ENCODE results near the gene AXIN2. TPM values are rescaled to one million over a fixed set of nuclear protein-coding genes. Genes with fewer than 3 reads are reported as not detected.

AXIN2 gene
- total RNA-seq, 4 donors from 2014 or later: 16.5 to 69.3 (median 29.4) TPM

GRCh38 chr17:65536573-65537342 is 24.7 kb downstream of the AXIN2 start:
- H3K36me3 ChIP-seq: peaks cover 0 to 53% (median 0%) of the 10 kb centered on the region in 3 donors
- no peaks in the 10 kb centered on the region for H3K27me3 ChIP-seq
- H3K4me1 ChIP-seq: peaks cover 0 to 11% (median 3%) of the 10 kb centered on the region in 4 donors
- H3K9me3 ChIP-seq: no peaks in the 10 kb centered on the region
- no peak for TF ChIP-seq POLR2A (IDR thresholded peaks at IDR 0.05)
- TF ChIP-seq, protein P1, sequence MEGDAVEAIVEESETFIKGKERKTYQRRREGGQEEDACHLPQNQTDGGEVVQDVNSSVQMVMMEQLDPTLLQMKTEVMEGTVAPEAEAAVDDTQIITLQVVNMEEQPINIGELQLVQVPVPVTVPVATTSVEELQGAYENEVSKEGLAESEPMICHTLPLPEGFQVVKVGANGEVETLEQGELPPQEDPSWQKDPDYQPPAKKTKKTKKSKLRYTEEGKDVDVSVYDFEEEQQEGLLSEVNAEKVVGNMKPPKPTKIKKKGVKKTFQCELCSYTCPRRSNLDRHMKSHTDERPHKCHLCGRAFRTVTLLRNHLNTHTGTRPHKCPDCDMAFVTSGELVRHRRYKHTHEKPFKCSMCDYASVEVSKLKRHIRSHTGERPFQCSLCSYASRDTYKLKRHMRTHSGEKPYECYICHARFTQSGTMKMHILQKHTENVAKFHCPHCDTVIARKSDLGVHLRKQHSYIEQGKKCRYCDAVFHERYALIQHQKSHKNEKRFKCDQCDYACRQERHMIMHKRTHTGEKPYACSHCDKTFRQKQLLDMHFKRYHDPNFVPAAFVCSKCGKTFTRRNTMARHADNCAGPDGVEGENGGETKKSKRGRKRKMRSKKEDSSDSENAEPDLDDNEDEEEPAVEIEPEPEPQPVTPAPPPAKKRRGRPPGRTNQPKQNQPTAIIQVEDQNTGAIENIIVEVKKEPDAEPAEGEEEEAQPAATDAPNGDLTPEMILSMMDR (IDR thresholded peaks at IDR 0.05): no peak
- DNase-seq: peak in 1 of 3 donors; percentile 14
- no peak overlapping the region for H3K4me3 ChIP-seq
- H3K27ac ChIP-seq: no peak overlapping the region

DNA sequence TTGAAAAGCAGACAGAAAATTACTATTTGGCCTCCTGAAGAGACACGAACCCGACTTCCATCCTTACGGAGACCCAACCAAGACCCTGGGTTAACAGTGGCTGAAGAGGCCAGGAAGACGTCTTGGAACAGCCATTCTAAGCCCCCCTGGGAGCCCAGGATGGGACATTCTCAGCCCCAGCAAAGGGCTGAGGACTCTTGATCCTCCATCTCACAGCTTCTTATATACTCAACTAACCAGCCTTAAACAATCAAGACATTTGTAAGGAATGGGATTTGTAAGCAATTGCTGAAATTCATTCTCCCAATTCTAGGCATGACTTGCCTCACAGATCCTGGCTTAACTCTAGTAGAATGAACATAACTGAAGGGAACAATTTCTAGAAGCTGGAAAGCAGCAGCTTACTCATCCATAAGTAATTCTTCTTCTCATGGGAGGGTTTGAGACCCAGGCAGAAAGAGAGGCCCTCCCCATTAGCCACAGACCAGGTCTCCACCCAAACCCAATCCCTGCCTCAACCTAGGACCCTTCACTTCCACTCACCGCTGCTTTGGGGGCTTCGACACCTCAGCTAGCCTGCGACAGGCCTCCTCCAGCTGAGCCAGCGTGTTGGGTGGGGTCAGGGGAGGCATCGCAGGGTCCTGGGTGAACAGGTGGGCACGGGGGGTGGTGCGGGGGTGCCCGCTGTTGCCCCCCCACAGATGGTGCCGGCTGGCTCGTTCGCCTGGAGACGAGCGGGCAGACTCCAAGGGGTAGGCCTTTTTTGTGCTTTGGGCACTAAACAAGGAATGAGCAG is 25.5 kb downstream of the AXIN2 start:
- Histone ChIP-seq H3K27ac (no peak overlapping the region), H3K9me3 (no peaks in the 10 kb centered on the region), H3K27me3 (no peaks in the 10 kb centered on the region), H3K4me3 (no peak overlapping the region), H3K4me1 (peaks cover 0 to 18% (median 3%) of the 10 kb centered on the region in 4 donors), H3K36me3 (peaks cover 0 to 53% (median 0%) of the 10 kb centered on the region in 3 donors)
- TF ChIP-seq, protein P1 (IDR thresholded peaks at IDR 0.05): no peak
- no peak for TF ChIP-seq POLR2A (IDR thresholded peaks at IDR 0.05)
- peak in 1 of 3 donors; percentile 22 for DNase-seq

DNA sequence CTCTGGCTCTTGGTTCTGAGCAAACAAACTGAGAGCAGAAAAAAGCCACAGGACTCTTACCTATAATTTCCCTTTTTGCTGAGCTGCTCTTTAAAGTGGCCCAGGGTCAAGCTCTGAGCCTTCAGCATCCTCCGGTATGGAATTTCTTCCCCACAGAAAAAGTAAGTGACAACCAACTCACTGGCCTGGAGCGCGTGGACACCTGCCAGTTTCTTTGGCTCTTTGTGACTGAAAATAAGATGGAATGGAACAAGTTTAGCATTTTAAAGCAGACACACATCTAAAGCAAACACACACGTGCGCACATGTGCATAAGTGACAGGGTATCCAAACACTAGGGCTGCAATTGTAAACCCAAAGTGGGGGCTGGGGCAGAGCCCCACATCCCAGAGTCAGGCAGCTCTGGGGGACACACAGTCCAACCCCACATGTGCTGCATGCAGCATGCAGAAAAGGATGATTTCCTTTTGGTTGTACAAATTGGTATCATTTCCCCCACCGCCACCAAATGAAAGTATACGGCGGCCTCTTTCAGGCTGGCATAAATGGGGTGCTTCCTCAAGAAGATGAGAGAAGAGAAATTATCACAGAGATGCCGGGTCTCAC is 27.5 kb downstream of the AXIN2 start:
- H3K36me3 ChIP-seq: peaks cover 0 to 56% (median 0%) of the 10 kb centered on the region in 3 donors
- H3K9me3 ChIP-seq: no peaks in the 10 kb centered on the region
- TF ChIP-seq POLR2A (IDR thresholded peaks at IDR 0.05): no peak
- TF ChIP-seq, protein P1 (IDR thresholded peaks at IDR 0.05): no peak
- DNase-seq: peak in 1 of 3 donors; percentile 15
- H3K4me3 ChIP-seq: no peak overlapping the region
- H3K27ac ChIP-seq: no peak overlapping the region
- peaks cover 0 to 29% (median 3%) of the 10 kb centered on the region in 4 donors for H3K4me1 ChIP-seq
- no peaks in the 10 kb centered on the region for H3K27me3 ChIP-seq

GRCh38 chr17:65533056-65533745 is 28.2 kb downstream of the AXIN2 start:
- peak overlapping the region in 1 of 4 donors; percentile 13 for H3K27ac ChIP-seq
- no peak for TF ChIP-seq POLR2A (IDR thresholded peaks at IDR 0.05)
- H3K4me3 ChIP-seq: no peak overlapping the region
- DNase-seq: peak in 1 of 3 donors; percentile 48
- H3K36me3 ChIP-seq: peaks cover 0 to 60% (median 0%) of the 10 kb centered on the region in 3 donors
- H3K9me3 ChIP-seq: no peaks in the 10 kb centered on the region
- H3K4me1 ChIP-seq: peaks cover 0 to 29% (median 3%) of the 10 kb centered on the region in 4 donors
- no peaks in the 10 kb centered on the region for H3K27me3 ChIP-seq

- peaks cover 0 to 29% (median 3%) of the 10 kb centered on the region in 4 donors for H3K4me1 ChIP-seq
- no peak for TF ChIP-seq POLR2A (IDR thresholded peaks at IDR 0.05)
- TF ChIP-seq, protein P1 (IDR thresholded peaks at IDR 0.05): no peak
- H3K27ac ChIP-seq: peak overlapping the region in 3 of 4 donors; percentile 13 to 60 (median 27)
- H3K36me3 ChIP-seq: peaks cover 0 to 51% (median 0%) of the 10 kb centered on the region in 3 donors
- no peaks in the 10 kb centered on the region for H3K27me3 ChIP-seq
- H3K9me3 ChIP-seq: no peaks in the 10 kb centered on the region
- H3K4me3 ChIP-seq: no peak overlapping the region
- DNase-seq: peak in 1 of 3 donors; percentile 44
Observed at GRCh38 chr17:65532101-65532890, 29.2 kb downstream of the AXIN2 start.
